ENCODE measurements around the gene TIAM2. TPM values are rescaled to one million over a fixed set of nuclear protein-coding genes. Genes with fewer than 3 reads are reported as not detected.
"Not testable (repeated sequence)": the region's sequence is repeated elsewhere in the genome, so short reads cannot be mapped to it uniquely, and the experiment has no call there.

The TIAM2 gene
- polyA plus RNA-seq, 3 donors, result 1.7 to 6.0 (median 2.3) TPM

GRCh38 chr6:155013457-155013876 is 18.4 kb downstream of the TIAM2 start:
- 44 to 72% (median 55%) methylated on average over 4 of the region's 4 CpGs for WGBS, 3 donors
- H3K27ac ChIP-seq (ENCODE audit: low read depth, low read length), result no peak overlapping the region

- 95 to 97% (median 96%) methylated on average over 1 of the region's 1 CpG for WGBS, 3 donors
- H3K27ac ChIP-seq (ENCODE audit: low read depth, low read length), result no peak overlapping the region
These were observed 19.0 kb downstream of the TIAM2 start for GRCh38 chr6:155014137-155014536.

GRCh38 chr6:155014670-155015300 is 19.7 kb downstream of the TIAM2 start:
- 82 to 97% (median 92%) methylated on average over 3 of the region's 3 CpGs for WGBS, 3 donors
- no peak overlapping the region for H3K27ac ChIP-seq (ENCODE audit: low read depth, low read length)

- WGBS, 3 donors, result 95 to 100% (median 98%) methylated on average over 3 of the region's 3 CpGs
- not testable (repeated sequence) for H3K27ac ChIP-seq (ENCODE audit: low read depth, low read length)
These were observed 23.3 kb downstream of the TIAM2 start for GRCh38 chr6:155018415-155018814.

GRCh38 chr6:155021680-155022079 is 26.6 kb downstream of the TIAM2 start:
- H3K27ac ChIP-seq (ENCODE audit: low read depth, low read length), result no peak overlapping the region
- whole genome bisulfite sequencing, 3 donors, result 78 to 89% (median 86%) methylated on average over 5 of the region's 5 CpGs

GRCh38 chr6:155022721-155023120 is 27.6 kb downstream of the TIAM2 start:
- 87 to 92% (median 90%) methylated on average over 7 of the region's 7 CpGs for WGBS, 3 donors
- no peak overlapping the region for H3K27ac ChIP-seq (ENCODE audit: low read depth, low read length)

GRCh38 chr6:155023717-155024116 is 28.6 kb downstream of the TIAM2 start:
- 86 to 95% (median 95%) methylated on average over 7 of the region's 7 CpGs for WGBS, 3 donors
- H3K27ac ChIP-seq (ENCODE audit: low read depth, low read length), result no peak overlapping the region

- H3K27ac ChIP-seq (ENCODE audit: low read depth, low read length), result no peak overlapping the region
- WGBS, 3 donors, result 70 to 86% (median 81%) methylated on average over 2 of the region's 2 CpGs
These were observed 29.4 kb downstream of the TIAM2 start for GRCh38 chr6:155024391-155025027.

GRCh38 chr6:155026022-155026705 is 31.0 kb downstream of the TIAM2 start:
- no peak overlapping the region for H3K27ac ChIP-seq (ENCODE audit: low read depth, low read length)
- WGBS, 3 donors, result 79 to 87% (median 82%) methylated on average over 4 of the region's 4 CpGs

- 90 to 94% (median 90%) methylated on average over 4 of the region's 4 CpGs for WGBS, 3 donors
- no peak overlapping the region for H3K27ac ChIP-seq (ENCODE audit: low read depth, low read length)
These were observed 31.6 kb downstream of the TIAM2 start for GRCh38 chr6:155026706-155027045.

GRCh38 chr6:155030148-155030720 is 35.1 kb downstream of the TIAM2 start:
- 70 to 87% (median 84%) methylated on average over 8 of the region's 8 CpGs for WGBS, 3 donors
- no peak overlapping the region for H3K27ac ChIP-seq (ENCODE audit: low read depth, low read length)

GRCh38 chr6:155031091-155031490 is 36.0 kb downstream of the TIAM2 start:
- 92 to 100% (median 96%) methylated on average over 1 of the region's 1 CpG for WGBS, 3 donors
- no peak overlapping the region for H3K27ac ChIP-seq (ENCODE audit: low read depth, low read length)

GRCh38 chr6:155033021-155033791 is 38.1 kb downstream of the TIAM2 start:
- H3K27ac ChIP-seq (ENCODE audit: low read depth, low read length), result no peak overlapping the region
- WGBS, 3 donors, result 84 to 90% (median 90%) methylated on average over 13 of the region's 13 CpGs

GRCh38 chr6:155036907-155037306 is 41.8 kb downstream of the TIAM2 start:
- H3K27ac ChIP-seq (ENCODE audit: low read depth, low read length), result no peak overlapping the region
- WGBS, 3 donors, result 66 to 81% (median 73%) methylated on average over 8 of the region's 8 CpGs

- no peak overlapping the region for H3K27ac ChIP-seq (ENCODE audit: low read depth, low read length)
- 97 to 99% (median 98%) methylated on average over 4 of the region's 4 CpGs for WGBS, 3 donors
These were observed 43.0 kb downstream of the TIAM2 start for GRCh38 chr6:155038104-155038503.

- no peak overlapping the region for H3K27ac ChIP-seq (ENCODE audit: low read depth, low read length)
- WGBS, 3 donors, result 83 to 98% (median 92%) methylated on average over 2 of the region's 2 CpGs
These were observed 43.4 kb downstream of the TIAM2 start for GRCh38 chr6:155038527-155038926.

- WGBS, 3 donors, result 89 to 91% (median 90%) methylated on average over 3 of the region's 3 CpGs
- no peak overlapping the region for H3K27ac ChIP-seq (ENCODE audit: low read depth, low read length)
These were observed 44.5 kb downstream of the TIAM2 start for GRCh38 chr6:155039618-155040017.

- no peak overlapping the region for H3K27ac ChIP-seq (ENCODE audit: low read depth, low read length)
- WGBS, 3 donors, result 89 to 100% (median 89%) methylated on average over 2 of the region's 2 CpGs
These were observed 45.0 kb downstream of the TIAM2 start for GRCh38 chr6:155040154-155040553.

All from adipose tissue (tissue), 3 donors.